Fibroblast of lung (primary cell): Measurements from ENCODE around the gene KPNA1. TPM values are rescaled to one million over a fixed set of nuclear protein-coding genes. Genes with fewer than 3 reads are reported as not detected.

Experiments used
- DNase-seq, 2 donors: peaks; one replicate each; pipeline versions ENCODE4 v3.0.0 to v3.0.0-alpha.2; 2010; ENCODE audit warnings: low read depth in 2 of 2
- H2AFZ ChIP-seq: 2 replicates; pipeline ENCODE4 v1.5.1; 2012; ENCODE audit warnings: low read length, control low read depth, inconsistent platforms
- H3K27ac ChIP-seq: 2 replicates; pipeline ENCODE4 v1.5.1; 2011; ENCODE audit warnings: low read length, control low read depth; ENCODE audit not compliant: insufficient read depth
- H3K27me3 ChIP-seq: 2 replicates; pipeline ENCODE4 v1.5.1; 2011; ENCODE audit warnings: mild to moderate bottlenecking, low read length; ENCODE audit not compliant: control insufficient read depth, insufficient read depth
- H3K36me3 ChIP-seq: 2 replicates; pipeline ENCODE4 v1.5.1; 2011; ENCODE audit warnings: low read length; ENCODE audit not compliant: control insufficient read depth, insufficient read depth
- H3K4me1 ChIP-seq: 2 replicates; pipeline ENCODE4 v1.5.1; 2011; ENCODE audit warnings: low read length; ENCODE audit not compliant: control insufficient read depth, insufficient read depth; ENCODE audit errors: extremely low read depth
- H3K4me2 ChIP-seq: 2 replicates; pipeline ENCODE4 v1.5.1; 2011; ENCODE audit warnings: low read length, control low read depth; ENCODE audit not compliant: insufficient read depth; ENCODE audit errors: extremely low read depth
- H3K4me3 ChIP-seq, 4 experiments: fragments of 200-600 bp in 1 of 4; sonication (generic) in 1 of 4; replicated peaks in 1 of 4; 2 replicates each; pipeline ENCODE4 v1.5.1; 2011 to 2016; ENCODE audit warnings: low read length in 4 of 4, low read depth in 3 of 4, mild to moderate bottlenecking in 3 of 4, control low read depth in 2 of 4, inconsistent platforms in 1 of 4, mixed read lengths in 1 of 4; ENCODE audit not compliant: insufficient read depth in 1 of 4; ENCODE audit errors: control extremely low read depth in 1 of 4
- H3K79me2 ChIP-seq: 2 replicates; pipeline ENCODE4 v1.5.1; 2012; ENCODE audit warnings: mild to moderate bottlenecking, low read length, inconsistent platforms; ENCODE audit not compliant: control insufficient read depth, insufficient read depth
- H3K9ac ChIP-seq: 2 replicates; pipeline ENCODE4 v1.5.1; 2011; ENCODE audit warnings: mild to moderate bottlenecking, low read length, control low read depth; ENCODE audit not compliant: insufficient read depth
- H3K9me3 ChIP-seq: 2 replicates; pipeline ENCODE4 v1.5.1; 2012; ENCODE audit warnings: low read depth, low read length; ENCODE audit not compliant: control insufficient read depth, insufficient read depth
- H4K20me1 ChIP-seq: 2 replicates; pipeline ENCODE4 v1.5.1; 2011; ENCODE audit warnings: low read length; ENCODE audit not compliant: control insufficient read depth, insufficient read depth; ENCODE audit errors: extremely low read depth
- EZH2 ChIP-seq: IDR thresholded peaks from 2 replicates; pipeline ENCODE4 v1.5.1; 2012; ENCODE audit warnings: low read length, control low read depth, mild to moderate bottlenecking; ENCODE audit errors: missing control alignments
- polyA plus RNA-seq, 2 donors: library from polyadenylated mRNA; depleted of rRNA in 1 of 2; stranded (reverse) in 1 of 2; unstranded in 1 of 2; fragments of >200 nt; gene quantifications; 2 replicates each; pipeline ENCODE4 v1.2.1, GENCODE V29; 2011 to 2012; ENCODE audit warnings: missing spikeins in 1 of 2
- total RNA-seq: library from RNA; depleted of rRNA; stranded (reverse); fragments of >200 nt; gene quantifications from 2 replicates; pipeline ENCODE4 v1.2.1, GENCODE V29; 2014
- TF ChIP-seq, protein P1 (sequence below), 2 donors: IDR thresholded peaks in 1 of 2; conservative IDR thresholded peaks in 1 of 2; 1 replicate in 1 of 2; 2 replicates in 1 of 2; pipeline ENCODE4 v1.5.1; 2011 to 2012; ENCODE audit warnings: low read length in 2 of 2, control low read depth in 1 of 2, inconsistent platforms in 1 of 2, low read depth in 1 of 2, mild to moderate bottlenecking in 1 of 2

The KPNA1 gene
- total and polyA plus RNA-seq, 2 donors (not counting 1 experiment from before 2014, with no cell fraction given) = 23.9 to 56.0 TPM

DNA sequence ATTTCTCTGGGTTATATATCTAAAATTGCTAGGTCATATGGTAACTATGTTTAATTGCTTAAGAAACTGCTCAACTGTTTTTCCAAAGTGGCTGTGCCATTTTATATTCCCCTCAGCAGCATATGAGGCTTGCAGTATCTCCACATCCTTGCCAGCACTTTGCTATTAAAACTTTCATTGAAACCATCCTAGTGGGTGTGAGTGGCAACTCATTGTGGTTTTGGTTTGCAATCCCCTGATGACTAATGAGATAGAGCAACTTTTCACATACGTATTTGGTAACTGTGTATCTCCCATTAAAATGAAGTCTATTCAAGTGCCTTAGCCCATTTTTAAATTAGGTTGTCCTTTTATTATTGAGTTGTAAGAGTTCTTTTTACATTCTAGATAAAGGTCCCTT is 17.3 kb downstream of the KPNA1 start:
- Histone ChIP-seq H3K79me2 (peaks cover 42% of the 10 kb centered on the region), H3K4me3 (no peak overlapping the region), H4K20me1 (peaks cover 2% of the 10 kb centered on the region), H3K27ac (no peak overlapping the region), H3K27me3 (no peaks in the 10 kb centered on the region), H3K9me3 (no peaks in the 10 kb centered on the region), H2AFZ (no peak overlapping the region), H3K9ac (no peak overlapping the region), H3K4me1 (peaks cover 4% of the 10 kb centered on the region), H3K4me2 (no peak overlapping the region), H3K36me3 (no peaks in the 10 kb centered on the region)
- TF ChIP-seq EZH2 = no peak
- TF ChIP-seq, protein P1, sequence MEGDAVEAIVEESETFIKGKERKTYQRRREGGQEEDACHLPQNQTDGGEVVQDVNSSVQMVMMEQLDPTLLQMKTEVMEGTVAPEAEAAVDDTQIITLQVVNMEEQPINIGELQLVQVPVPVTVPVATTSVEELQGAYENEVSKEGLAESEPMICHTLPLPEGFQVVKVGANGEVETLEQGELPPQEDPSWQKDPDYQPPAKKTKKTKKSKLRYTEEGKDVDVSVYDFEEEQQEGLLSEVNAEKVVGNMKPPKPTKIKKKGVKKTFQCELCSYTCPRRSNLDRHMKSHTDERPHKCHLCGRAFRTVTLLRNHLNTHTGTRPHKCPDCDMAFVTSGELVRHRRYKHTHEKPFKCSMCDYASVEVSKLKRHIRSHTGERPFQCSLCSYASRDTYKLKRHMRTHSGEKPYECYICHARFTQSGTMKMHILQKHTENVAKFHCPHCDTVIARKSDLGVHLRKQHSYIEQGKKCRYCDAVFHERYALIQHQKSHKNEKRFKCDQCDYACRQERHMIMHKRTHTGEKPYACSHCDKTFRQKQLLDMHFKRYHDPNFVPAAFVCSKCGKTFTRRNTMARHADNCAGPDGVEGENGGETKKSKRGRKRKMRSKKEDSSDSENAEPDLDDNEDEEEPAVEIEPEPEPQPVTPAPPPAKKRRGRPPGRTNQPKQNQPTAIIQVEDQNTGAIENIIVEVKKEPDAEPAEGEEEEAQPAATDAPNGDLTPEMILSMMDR (conservative IDR thresholded peaks at IDR 0.05 in 1 of 2, IDR thresholded peaks at IDR 0.05 in 1 of 2; ENCODE audit: low read depth in 1 of 2, low read length in 2 of 2) = no peak
- peak; percentile 91 to 93 for DNase-seq

DNA sequence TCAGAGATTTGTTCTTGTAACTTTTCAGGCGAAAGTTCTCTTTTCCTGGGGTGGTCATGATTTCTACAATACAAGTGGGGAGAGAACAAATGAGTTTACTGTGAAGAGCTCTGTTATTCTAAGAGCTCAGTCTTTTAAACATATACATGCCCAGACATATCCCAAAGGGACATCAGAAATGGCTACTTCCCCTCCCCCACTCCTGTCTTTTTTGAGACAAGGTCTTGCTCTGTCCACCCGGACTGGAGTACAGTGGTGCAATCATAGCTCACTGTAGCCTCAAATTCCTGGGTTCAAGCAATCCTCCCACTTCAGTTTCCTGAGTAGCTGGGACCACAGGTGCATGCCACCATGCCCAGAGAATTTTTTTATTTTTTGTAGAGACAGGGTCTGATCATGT is 18.2 kb downstream of the KPNA1 start:
- H3K27ac ChIP-seq = no peak overlapping the region
- H3K4me1 ChIP-seq = peaks cover 4% of the 10 kb centered on the region
- no peaks in the 10 kb centered on the region for H3K9me3 ChIP-seq
- no peaks in the 10 kb centered on the region for H4K20me1 ChIP-seq
- H3K27me3 ChIP-seq = no peaks in the 10 kb centered on the region
- TF ChIP-seq, protein P1 (conservative IDR thresholded peaks at IDR 0.05 in 1 of 2, IDR thresholded peaks at IDR 0.05 in 1 of 2; ENCODE audit: low read depth in 1 of 2, low read length in 2 of 2) = no peak
- no peak for TF ChIP-seq EZH2
- no peak overlapping the region for H3K4me3 ChIP-seq
- H3K4me2 ChIP-seq = no peak overlapping the region
- no peak overlapping the region for H3K9ac ChIP-seq
- no peak for DNase-seq
- peaks cover 34% of the 10 kb centered on the region for H3K79me2 ChIP-seq
- no peak overlapping the region for H2AFZ ChIP-seq
- no peaks in the 10 kb centered on the region for H3K36me3 ChIP-seq

DNA sequence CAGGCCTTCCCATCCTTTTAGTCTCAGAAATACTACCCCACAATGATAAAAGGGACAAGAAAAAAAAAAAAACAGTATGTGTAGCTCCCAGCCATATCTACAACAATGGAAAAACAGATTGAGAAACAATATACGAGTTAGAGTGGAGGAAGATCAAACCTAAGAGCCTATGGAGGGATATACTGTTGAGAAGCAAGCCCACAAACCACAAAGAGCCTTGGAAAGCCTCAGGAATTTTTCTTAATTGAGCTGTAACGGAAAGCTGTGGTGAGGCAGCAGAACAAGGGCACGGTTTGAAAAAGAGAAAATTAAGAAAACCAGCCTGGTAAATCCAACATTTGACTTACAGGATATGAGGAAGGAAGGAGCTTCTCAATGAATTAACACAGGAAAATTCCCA is 21.4 kb downstream of the KPNA1 start:
- TF ChIP-seq EZH2 = no peak
- TF ChIP-seq, protein P1 (conservative IDR thresholded peaks at IDR 0.05 in 1 of 2, IDR thresholded peaks at IDR 0.05 in 1 of 2; ENCODE audit: low read depth in 1 of 2, low read length in 2 of 2) = no peak
- Histone ChIP-seq H3K9ac (no peak overlapping the region), H2AFZ (no peak overlapping the region), H3K79me2 (peaks cover 25% of the 10 kb centered on the region), H3K36me3 (no peaks in the 10 kb centered on the region), H3K27ac (no peak overlapping the region), H3K4me3 (no peak overlapping the region), H3K27me3 (no peaks in the 10 kb centered on the region), H4K20me1 (no peaks in the 10 kb centered on the region), H3K9me3 (no peaks in the 10 kb centered on the region), H3K4me2 (no peak overlapping the region), H3K4me1 (peaks cover 4% of the 10 kb centered on the region)
- peak; percentile 54 to 85 for DNase-seq
